RPMI8226 (cell line): ENCODE data around the gene EP300.
"Not testable (repeated sequence)": the region's sequence is repeated elsewhere in the genome, so short reads cannot be mapped to it uniquely, and the experiment has no call there.

Experiments
- DNase-seq: peaks from one replicate; pipeline ENCODE4 v3.0.0-alpha.2; 2015

EP300 gene

DNA sequence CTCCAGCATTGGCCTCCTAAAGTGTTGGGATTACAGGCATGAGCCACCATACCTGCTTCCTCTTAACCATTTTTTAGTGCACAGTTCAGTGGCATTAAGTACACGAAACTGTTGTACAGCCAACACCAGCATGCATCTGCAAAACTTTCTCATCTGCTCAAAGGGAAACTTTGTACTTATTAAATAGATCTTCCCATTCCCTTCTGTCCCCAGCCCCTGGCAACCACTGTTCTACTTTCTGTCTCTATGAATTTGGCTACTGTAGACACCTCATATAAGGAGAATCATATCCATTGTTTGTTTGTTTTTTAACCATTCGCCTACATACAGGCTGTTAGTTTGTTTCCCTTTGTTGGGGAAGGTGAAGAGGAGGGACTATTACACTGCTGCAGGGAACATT, 6.5 kb upstream of the EP300 start:
- no peak for DNase-seq

DNA sequence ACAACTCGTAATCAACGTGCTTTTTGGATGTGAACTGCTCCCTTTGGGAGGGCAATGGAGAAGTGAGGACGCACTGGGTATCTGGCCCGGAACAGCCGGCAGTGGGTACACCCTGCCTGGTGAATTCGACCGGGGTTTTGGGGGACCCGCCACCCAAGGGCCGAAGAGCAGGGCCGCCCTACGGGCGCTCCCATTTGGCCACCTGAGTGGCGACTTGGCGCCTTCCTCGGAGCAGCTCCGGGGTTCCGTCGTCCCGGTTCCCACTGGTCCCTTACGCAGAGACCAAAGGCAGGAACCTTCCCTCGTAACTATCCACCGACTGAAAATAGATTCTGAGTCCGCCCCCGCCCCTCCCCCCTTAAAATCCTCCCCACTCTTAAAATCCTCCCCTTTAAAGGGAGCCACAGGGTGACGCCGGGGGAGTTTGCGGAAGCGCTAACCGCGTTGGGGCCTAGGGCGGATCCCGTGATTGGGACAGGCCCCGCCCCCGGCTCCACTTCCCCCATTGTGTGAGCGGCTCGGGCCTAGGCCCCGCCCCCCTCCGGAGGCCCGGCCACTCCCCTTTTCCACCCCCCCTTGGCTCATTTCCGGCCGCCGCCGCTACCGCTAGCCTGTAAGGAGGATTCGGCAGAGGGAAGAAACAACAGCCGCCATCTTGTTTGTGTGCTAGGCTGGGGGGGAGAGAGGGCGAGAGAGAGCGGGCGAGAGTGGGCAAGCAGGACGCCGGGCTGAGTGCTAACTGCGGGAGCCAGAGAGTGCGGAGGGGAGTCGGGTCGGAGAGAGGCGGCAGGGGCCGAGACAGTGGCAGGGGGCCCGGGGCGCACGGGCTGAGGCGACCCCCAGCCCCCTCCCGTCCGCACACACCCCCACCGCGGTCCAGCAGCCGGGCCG, 1.0 kb upstream of the EP300 start:
- peak; percentile 99 for DNase-seq

DNA sequence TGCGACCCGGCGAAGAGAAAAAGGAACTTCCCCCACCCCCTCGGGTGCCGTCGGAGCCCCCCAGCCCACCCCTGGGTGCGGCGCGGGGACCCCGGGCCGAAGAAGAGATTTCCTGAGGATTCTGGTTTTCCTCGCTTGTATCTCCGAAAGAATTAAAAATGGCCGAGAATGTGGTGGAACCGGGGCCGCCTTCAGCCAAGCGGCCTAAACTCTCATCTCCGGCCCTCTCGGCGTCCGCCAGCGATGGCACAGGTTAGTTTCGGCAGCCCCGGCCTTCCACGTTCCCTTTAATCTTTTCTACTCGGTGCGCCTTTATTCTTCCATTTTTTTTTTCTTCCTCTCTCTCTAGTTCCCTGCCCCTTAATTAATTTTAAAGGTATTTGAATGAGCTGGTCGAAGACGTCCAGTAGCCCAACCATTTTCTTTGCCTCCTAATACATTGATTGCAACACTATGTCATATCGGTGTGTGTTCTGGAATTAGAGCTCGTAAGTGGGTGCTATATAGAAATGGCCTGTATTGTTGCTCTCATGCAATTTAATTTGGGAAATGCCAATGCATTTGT, 537 bp downstream of the EP300 start:
- DNase-seq: peak; percentile 57

DNA sequence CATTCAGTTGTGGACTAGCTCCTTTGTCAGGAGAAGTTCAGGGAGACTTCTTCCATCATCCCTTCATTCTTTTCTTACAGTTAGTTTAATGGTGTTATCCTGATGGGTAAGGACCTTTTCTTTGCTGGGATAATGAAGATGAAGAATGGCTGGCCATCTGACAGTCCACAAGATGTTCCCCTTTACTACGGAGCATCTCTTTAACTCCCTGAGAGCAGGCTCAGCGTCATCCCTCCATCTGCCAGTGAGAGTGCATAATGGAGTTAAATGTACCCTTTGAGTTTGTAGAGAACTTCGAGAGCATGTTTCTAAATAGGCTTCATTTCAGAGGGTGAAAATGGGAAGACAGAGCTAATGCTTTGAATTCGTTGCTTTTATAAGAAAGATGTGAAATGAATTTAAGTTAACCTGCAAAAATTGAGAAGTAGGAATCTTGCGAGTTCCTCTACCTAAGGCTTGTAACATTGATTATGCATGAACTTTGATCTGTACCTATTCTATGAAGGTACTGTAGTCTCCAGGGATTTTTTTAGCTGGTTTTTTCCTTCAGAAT, 1.7 kb downstream of the EP300 start:
- peak; percentile 41 for DNase-seq

DNA sequence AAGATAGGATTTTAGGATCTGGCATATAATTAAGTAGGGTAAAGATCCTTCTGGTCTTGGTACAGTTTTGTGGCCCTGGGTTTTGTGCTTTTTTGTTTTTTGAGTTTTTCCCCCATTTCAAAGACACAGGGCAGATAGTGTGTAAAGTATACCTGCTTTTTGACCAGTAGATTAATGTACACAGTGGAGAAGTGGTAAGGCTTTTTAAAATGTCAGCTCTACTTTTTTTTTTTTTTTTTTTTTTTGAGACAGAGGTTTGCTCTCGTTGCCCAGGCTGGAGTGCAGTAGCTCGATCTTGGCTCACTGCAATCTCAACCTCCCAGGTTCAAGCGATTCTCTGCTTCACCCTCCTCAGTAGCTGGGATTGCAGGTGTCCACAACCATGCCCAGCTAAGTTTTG, 4.0 kb downstream of the EP300 start:
- no peak for DNase-seq

DNA sequence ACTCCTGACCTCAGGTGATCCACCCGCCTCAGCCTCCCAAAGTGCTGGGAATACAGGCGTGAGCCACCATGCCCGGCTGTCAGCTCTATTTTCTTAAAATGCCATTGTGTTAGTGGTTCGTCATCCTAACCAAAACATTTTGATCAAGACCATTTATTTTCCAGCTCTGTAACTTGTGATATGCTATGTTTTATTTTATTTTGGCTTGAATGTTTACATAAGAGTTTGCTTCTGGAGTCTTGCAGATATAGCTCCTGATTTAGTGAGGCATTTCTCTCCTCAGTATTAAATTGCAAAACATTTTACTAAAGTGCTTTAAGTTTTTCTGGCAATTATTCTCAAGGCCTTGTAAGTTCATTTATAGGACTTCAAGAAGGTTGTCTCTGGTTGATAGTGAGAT, 4.4 kb downstream of the EP300 start:
- DNase-seq: no peak

DNA sequence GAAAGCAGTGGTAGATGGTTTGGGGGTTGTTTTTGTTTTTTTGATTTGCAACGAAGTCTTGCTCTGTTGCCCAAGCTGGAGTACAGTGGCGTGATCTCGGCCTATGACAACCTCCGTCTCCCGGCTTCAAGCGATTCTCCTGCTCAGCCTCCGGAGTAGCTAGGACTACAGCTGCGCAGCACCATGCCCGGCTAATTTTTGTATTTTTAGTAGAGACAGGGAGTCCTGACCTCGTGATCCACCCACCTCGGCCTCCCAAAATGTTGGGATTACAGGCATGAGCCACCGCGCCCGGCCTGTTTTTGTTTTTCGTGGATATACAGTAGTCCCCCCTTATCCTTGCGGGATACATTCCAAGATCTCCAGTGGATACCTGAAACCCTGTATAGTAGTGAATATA, 6.6 kb downstream of the EP300 start:
- DNase-seq: no peak

DNA sequence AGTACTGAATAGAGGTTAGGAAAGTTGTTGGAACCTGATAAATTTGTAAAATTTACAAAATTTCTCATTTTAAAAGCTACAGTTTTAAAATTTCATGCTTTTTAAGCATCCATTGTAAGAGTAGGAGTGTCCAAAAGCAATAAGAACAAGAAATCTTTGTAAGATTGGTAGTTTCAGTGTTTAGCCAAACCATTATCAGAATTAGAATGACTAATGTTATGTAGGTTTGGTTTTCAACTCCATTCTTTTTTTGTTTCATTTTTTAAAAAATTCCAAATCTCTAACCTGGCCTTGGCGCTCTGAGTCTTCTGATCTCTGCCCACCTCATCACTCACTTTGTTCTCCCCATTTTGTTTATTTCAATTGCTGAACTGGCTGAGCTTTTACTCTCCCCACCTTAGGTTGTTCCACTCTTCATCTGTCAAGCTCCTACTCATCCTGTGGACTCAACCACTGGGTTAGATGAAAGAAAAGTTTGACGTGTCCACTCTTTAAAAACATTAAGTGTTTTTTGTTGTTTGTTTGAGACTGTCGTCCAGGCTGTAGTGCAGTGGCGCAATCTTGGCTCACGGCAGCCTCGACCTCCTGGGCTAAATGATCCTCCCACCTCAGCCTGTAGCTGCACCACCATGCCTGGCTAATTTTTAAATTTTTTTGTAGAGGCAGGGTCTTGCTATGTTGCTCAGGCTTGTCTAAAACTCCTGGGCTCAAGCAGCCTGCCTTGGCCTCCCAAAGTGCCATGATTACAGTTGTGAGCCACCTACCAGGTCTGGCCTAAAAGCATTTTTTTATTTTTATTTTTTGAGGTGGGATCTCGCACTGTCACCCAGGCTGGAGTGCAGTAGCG, 14.0 kb downstream of the EP300 start:
- no peak for DNase-seq

DNA sequence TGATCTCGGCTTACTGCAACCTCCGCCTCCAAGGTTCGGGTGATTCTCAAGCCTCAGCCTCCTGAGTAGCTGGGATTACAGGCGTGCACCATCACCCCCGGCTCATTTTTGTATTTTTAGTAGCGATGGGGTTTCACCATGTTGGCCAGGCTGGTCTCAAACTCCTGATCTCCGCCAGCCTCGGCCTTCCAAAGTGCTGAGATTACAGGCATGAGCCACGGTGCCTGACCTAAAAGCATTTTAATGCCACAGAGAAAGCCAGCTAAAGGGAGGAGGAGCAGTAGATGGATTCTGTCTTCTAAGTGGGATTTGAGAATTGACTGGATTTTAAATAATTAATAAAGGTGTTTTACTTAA, 14.6 kb downstream of the EP300 start:
- not testable (repeated sequence) for DNase-seq

DNA sequence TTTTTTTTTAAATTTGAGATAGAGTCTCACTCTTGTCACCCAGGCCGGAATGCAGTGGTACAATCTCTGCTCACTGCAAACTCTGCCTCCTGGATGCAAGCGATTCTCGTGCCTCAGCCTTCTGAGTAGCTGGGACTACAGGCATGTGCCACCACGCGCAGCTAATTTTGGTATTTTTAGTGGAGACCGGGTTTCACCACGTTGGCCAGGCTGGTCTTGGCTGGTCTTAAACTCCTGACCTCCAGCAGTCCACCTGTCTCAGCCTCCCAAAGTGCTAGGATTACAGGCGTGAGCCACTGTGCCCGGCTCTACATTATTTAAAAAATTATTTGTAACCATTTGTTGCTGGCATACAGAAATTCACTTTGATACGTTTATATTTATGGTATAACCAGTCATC, 18.6 kb downstream of the EP300 start:
- DNase-seq: no peak

DNA sequence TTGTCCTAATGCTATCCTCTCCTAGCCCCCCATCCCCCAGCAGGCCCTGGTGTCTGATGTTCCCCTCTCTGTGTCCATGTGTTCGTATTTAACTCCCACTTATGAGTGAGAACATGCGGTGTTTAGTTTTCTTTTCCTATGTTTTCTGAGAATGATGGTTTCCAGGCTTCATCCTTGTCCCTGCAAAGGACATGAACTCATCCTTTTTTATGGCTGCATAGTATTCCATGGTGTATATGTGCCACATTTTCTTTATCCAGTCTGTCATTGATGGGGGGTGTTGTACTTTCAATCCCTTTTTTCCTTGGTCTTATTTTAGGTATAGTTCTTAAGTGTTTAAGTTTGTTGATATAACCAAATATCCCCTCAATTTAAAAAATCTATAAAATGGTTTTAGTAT, 23.9 kb downstream of the EP300 start:
- no peak for DNase-seq

DNA sequence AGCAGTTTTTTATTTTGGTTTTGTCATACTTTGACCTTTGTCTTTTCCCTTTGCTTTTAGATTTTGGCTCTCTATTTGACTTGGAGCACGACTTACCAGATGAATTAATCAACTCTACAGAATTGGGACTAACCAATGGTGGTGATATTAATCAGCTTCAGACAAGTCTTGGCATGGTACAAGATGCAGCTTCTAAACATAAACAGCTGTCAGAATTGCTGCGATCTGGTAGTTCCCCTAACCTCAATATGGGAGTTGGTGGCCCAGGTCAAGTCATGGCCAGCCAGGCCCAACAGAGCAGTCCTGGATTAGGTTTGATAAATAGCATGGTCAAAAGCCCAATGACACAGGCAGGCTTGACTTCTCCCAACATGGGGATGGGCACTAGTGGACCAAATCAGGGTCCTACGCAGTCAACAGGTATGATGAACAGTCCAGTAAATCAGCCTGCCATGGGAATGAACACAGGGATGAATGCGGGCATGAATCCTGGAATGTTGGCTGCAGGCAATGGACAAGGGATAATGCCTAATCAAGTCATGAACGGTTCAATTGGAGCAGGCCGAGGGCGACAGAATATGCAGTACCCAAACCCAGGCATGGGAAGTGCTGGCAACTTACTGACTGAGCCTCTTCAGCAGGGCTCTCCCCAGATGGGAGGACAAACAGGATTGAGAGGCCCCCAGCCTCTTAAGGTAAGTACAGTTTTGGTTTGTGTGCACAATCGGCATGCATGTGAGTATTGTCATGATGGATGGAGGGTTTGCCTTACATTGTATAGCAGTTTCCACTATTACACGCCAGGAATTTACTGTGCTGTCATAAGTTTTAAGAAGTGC, 25.0 kb downstream of the EP300 start:
- no peak for DNase-seq

DNA sequence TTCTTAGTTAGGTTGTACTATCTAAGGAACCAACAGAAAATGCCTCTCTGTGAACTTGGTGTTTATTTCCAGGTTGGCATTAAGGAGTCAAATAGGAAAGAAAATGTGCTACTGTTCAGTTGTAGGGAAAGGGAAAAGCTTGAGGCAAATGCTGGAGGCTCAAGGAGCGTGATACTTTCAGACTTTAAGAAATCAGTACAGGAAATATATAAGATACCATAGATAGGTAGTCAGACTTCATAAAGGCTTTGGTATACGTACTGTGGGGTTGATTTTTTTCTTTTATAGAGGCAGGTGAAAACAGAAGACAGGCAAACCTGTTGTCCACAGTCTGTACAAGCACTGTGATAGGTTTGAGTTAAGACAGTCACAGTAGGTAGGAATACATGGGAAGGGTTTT, 30.8 kb downstream of the EP300 start:
- DNase-seq: no peak

DNA sequence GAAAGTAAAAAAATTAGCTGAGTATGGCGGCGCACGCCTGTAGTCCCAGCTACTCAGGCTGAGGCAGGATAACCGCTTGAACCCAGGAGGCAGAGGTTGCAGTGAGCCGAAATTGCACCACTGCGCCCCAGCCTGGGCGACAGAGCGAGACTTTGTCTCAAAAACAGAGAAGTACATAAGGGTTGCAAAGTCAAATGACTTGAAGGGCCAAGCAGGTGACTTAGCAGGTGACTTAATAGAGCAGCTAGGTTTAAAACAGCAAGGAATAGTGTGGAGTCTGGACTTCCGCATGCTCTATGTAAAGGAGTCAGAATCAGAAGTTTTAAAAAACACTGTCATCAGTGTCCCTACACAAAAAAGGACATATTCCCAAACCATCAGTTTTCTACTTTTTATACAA, 31.7 kb downstream of the EP300 start:
- DNase-seq: no peak

DNA sequence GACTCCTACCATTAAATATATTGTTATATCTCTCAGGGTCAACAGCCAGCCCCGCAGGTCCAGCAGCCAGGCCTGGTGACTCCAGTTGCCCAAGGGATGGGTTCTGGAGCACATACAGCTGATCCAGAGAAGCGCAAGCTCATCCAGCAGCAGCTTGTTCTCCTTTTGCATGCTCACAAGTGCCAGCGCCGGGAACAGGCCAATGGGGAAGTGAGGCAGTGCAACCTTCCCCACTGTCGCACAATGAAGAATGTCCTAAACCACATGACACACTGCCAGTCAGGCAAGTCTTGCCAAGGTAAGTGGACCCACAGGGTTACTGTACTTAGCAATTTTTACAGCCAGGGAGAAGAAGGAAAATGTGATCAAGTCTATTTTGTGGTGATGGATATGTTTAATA, 35.1 kb downstream of the EP300 start:
- no peak for DNase-seq

DNA sequence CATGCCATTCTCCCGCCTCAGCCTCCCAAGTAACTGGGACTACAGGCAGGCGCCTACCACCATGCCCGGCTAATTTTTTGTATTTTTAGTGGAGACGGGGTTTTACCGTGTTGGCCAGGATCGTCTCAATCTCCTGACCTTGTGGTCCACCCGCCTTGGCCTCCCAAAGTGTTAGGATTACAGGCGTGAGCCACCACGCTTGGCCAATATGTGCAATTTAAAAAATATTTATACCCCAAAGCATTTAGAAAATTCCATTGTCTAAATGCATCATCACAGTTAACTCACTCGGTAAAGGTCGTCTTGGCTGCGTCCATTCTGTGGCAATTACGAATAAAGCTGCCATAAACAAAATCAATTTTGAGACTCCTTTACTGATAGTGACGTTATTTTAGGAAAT, 36.2 kb downstream of the EP300 start:
- no peak for DNase-seq

DNA sequence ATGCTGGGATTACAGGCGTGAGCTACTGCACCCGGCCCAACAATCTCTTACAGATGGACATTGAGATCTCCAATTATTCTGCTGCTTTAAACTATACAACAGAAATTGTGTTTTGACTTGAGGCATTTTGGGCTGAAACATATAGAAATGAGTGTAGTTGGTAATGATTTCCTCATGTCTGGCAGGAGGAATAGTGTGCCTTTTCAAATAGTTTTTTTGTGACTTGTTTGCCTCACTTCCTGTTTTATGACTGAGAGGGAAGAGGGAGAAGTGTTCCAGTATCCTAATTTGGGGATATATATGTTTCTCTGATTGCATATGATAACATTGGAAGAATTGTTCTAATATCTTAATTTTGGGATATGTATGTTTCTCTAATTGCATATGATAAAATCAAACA, 40.2 kb downstream of the EP300 start:
- no peak for DNase-seq

DNA sequence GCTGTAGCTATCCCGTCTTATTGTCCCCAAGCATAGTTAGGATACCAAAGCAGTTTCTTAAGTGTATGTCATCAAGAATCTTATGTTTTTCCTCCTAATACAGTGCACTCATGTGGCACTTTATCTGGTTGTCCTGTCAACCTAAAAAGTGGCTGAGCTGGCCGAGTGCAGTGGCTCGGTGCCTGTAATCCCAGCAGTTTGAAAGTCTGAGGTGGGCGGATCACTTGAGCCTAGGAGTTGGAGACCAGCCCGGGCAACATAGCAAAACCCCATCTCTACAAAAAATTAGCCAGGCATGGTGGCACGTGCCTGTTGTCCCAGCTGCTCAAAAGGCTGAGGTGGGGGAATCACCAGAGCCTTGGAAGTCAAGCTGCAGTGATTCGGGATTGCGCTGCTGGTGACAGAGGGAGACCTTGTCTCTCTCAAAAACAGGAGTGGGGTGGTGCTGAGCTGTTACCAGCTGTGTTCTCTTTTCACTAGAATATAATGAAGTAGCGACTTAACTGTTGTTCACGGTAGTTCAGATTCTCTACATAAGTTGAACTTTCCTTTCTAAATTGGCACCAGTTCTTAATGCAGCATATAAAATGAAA, 48.1 kb downstream of the EP300 start:
- no peak for DNase-seq

DNA sequence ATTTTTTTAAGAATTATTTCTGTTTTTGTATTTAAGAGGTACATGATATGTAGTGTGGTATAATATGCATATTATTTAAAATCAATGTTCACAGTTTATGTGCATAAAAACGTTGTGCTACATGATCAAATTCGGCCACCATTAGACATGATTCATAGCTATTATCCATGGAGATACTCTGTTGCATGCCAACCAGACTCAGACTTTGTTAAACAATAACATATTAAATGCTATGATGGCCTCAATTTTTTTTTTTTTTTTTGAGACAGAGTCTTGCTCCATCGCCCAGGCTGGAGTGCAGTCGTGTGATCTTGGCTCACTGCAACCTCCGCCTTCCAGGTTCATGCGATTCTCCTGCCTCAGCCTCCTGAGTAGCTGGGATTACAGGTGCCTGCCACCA, 53.5 kb downstream of the EP300 start:
- DNase-seq: not testable (repeated sequence)

DNA sequence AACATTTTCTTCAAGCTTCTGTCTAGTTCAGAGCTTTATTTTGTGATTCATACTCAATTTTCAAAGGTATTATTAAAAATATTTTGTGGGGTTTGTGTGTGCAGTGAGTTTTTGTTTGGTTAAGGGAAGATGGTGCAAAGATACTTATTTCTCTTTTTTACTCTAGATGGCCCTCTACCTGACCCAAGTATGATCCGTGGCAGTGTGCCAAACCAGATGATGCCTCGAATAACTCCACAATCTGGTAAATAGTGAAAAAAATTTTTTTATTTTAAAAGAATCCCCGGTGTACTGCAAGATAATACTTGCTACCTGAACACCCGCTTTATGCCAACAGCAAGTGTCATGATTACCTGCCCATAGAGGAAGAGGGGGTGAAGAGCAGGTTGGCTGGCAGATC, 54.2 kb downstream of the EP300 start:
- peak; percentile 8 for DNase-seq

DNA sequence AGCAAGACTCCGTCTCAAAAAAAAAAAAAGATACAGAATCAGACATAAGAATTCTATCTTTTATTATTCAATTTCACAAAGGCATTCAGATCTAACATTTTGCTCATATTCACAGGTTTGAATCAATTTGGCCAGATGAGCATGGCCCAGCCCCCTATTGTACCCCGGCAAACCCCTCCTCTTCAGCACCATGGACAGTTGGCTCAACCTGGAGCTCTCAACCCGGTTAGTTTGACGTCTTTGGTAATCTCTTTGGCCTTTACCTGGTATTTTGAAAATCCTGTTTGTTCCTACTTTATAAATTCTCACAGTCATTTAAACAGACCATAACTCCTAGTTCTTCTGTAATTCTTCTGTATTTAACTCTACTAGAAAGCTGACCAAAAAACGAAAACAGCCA, 55.3 kb downstream of the EP300 start:
- DNase-seq: no peak

DNA sequence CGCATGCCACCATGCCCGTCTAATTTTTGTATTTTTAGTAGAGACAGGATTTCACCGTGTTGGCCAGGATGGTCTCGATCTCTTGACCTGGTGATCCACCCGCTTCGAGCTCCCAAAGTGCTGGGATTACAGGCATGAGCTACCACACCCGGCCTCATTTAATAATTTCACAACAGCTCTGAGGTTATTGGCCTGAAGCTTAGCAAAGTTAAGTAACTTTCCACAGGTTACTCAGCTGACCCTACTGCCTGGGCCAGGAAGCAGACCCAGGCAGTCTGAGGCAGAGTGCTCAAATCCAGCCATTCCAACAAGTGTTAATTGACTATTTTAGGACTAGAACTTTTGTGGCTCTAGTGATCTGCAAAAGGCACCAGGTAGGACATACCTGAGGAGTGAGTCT, 60.5 kb downstream of the EP300 start:
- DNase-seq: no peak
